ENCODE measurements around the gene TNPO3.

TNPO3 gene

DNA sequence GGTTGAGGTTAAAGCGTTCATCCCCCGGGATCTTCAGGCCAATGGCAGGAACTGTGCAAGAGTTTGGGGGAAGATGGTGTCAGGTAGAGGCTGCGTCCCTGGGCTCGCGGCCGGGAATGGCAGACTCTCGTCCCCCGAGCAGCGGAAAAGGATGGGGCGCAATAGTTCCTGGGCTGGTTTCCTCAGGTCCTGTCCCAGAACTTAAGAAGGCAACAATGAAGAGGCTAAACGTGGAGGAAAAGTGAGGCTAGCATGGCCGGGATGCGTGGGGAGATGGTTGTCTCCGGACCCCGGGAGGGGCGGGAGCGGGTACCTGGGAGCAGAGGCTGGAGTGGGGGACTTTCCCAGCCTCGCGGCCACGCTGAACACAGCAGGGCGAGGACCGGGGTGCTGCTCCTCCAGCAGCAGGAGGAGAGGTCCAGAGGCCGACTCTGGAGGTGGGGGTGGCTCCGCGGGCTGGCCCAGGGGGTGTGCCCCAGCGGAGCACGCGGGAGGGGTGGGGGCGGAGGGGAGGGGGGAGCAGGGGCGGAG is 116.3 kb downstream of the TNPO3 start:
- peak in 1 of 5 experiments; percentile 24 for DNase-seq

GRCh38 chr7:128937647-128938543 is 117.0 kb downstream of the TNPO3 start, which contains the start of gene IRF5:
IRF5 (plus strand) TSS chr7:128937927; CDS start chr7:128942082, 4,155 bp downstream.
- peak in 1 of 5 experiments; percentile 21 for DNase-seq

GRCh38 chr7:128937271-128937646 is 117.7 kb downstream of the TNPO3 start:
- no peak for DNase-seq

- no peak for DNase-seq
Measured at GRCh38 chr7:128936798-128937197, 118.1 kb downstream of the TNPO3 start.

- DNase-seq: no peak
Measured at GRCh38 chr7:128935342-128935730, 119.6 kb downstream of the TNPO3 start.

DNA sequence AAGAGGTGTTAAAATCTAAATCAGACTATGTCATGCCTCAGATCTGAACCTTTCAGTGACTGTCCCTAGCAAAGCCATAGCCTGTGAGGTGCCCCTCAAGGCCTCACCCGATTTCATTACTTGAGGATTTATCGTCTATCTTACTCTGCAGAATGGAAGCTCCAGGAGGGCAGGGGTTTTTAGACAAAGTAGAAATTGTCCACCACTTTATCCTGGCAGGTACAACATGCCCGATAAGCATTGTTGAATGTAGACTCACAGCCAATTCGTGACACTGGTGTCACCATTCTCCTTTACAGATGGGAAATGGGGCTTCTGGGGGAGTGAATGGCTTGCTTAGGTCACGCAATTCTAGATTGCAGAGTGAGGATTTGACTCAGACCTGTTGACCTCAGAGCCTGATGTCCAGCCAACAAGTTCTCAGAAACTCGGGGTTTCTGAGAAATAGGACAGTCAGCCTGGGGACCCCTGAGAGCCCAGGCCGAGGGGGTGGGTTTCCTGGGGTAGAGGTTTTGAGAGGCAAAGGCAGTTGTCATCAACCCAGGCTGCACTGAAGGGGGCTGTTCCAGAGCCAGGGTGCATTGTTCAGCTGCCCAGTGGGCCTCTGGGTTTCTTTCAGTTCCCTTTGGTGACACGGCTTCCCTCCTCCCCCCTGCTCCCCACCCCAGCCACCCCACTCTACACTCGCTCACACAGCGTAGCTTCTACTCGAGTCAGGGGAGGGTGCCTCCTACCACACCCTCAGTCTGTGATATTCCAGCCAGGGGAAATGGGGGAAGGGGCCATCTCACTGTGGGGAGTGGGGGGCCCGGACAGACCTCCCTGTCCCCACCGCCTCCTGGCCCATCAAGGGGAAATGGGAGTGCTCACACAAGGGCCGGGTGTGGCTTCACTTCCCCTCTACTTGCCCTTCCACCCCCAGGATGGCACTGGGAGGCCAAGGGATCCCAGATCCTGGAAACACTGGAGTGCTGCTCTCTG is 120.3 kb downstream of the TNPO3 start:
- no peak for DNase-seq

- DNase-seq: peak in 2 of 5 experiments; percentile 19 to 87
Measured at GRCh38 chr7:128933180-128933891, 121.6 kb downstream of the TNPO3 start.

GRCh38 chr7:128932862-128933179 is 122.1 kb downstream of the TNPO3 start:
- DNase-seq: no peak

DNA sequence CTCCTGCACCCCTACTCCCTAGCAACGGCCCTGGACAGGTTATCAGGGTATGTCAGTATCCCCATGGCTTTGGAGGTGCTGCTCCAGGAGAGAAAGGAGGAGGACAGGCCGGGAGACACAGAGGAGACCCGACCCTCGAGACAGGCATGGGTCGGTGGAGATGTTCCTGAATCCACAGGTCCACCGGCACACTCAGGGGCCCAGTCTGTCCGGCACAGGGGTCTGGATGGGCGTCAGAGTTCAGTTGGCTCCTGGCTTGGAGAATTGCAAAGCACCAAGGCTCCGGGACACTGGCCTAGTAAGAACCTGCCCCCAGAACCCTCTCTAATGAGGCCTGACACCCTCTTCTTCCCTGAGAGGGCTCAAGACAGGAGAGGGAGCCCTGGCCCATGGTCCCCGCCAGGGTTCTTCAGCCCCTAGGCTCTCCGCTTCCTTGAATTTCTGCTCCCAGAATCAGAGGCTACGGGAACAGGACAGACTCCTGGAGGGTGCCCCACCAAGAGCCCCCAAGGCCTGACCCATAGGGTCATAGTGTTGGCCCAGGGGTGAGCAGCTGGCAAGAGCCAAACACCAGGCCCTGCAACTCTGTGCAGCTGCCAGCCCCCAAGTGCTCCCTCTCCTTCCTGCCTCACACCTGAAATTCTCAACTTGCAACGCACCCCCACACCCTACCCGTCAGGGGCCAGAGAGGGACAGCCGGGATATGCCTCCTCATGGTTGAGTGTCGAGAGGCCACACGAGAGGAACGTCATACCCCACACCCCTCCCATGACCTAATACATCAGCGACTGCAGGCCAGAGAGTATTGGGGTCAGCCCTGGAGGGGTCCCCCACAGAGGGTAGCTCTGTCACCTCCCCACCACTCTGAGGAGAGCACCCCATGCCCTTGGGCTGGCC is 122.7 kb downstream of the TNPO3 start:
- DNase-seq: no peak

DNA sequence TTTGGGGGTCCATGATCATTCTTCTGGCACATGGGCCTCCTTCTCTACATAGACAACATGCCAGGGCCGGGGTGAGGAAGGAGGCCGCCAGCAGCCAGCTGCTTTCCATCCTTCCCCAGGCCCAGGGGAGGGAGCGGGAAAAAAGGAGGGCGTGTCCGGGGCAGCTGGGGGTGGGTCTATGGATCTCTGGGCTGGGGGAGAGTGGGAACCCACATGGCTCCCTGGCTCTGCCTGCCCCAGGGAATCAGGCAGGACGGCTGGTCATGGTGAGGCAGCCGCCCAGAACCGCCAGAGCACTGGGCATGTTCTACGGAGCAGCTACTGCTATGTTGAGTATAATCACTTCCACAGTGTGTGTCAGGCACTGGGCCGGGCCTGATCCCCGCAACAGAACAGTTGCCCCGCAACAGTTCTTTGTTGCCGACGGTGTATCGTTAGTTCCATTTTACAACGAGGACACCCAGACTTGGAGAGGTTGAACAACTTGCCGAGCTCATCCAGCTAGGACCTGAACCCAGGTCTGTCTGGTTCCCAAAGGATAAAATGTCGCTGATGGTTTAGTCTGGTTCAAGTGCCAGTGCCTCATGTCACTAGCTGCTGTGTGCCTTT is 123.6 kb downstream of the TNPO3 start:
- DNase-seq: no peak

GRCh38 chr7:128928882-128929788 is 125.8 kb downstream of the TNPO3 start:
- no peak for DNase-seq

DNA sequence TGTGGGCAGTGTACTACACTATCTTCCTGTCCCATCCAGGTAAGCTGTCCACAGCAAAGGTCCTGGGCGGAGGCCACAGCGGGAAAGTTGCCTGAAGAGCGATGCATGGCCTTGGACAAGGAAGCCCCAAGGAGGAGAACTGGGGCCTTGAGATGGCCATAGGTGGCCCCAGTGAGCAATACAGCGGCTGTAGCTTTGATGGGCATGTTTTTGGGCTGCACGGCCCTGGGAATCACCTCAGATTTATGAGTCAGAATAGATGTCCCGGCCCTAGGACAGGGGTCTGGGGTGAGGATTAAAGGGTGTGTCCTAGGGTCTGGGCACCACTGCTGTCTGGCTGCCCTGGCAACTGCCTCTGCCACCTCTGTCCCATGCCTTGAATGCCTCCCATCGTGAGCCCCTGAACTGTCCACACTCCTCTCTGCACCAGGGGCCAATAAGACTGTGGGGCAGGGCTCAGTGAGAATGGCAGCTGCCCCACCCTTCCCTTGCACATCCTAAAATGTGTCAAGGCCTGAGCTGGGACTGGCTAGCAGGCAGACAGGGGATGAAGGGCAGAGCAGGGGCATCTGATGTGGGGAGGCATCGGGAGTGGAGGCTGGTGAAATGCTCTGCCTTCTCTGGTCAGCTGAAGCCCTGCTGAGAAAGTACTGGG is 126.6 kb downstream of the TNPO3 start:
- DNase-seq: no peak

- no peak for DNase-seq
Measured at GRCh38 chr7:128924707-128925588, 130.0 kb downstream of the TNPO3 start.

GRCh38 chr7:128923411-128923800 is 131.5 kb downstream of the TNPO3 start:
- no peak for DNase-seq

- DNase-seq: no peak
Measured at GRCh38 chr7:128922496-128923410, 132.2 kb downstream of the TNPO3 start.

GRCh38 chr7:128921866-128922440 is 133.0 kb downstream of the TNPO3 start:
- no peak for DNase-seq
